Uterus (tissue), 4 donors: Measurements from ENCODE around the gene QRICH2. TPM values are rescaled to one million over a fixed set of nuclear protein-coding genes. Genes with fewer than 3 reads are reported as not detected.
"Not testable (repeated sequence)": the region's sequence is repeated elsewhere in the genome, so short reads cannot be mapped to it uniquely, and the experiment has no call there.

Experiments used
- DNase-seq, 2 donors: peaks; one replicate each; pipeline ENCODE4 v3.0.0-alpha.2; 2019 to 2020
- H3K27ac ChIP-seq, 2 donors: fragments of 200-600 bp; sonication (generic); 1 replicate in 1 of 2; 2 replicates in 1 of 2; pipeline ENCODE4 v1.5.1; 2016 to 2018
- H3K27me3 ChIP-seq, 2 donors: fragments of 200-600 bp; sonication (generic); one replicate each; pipeline ENCODE4 v1.5.1; 2018 to 2019; ENCODE audit warnings: control low read depth in 1 of 2
- H3K36me3 ChIP-seq, 2 donors: fragments of 200-600 bp; sonication (generic); one replicate each; pipeline ENCODE4 v1.5.1; 2019; ENCODE audit warnings: control low read depth in 1 of 2
- H3K4me1 ChIP-seq, 2 donors: fragments of 200-600 bp; sonication (generic); one replicate each; pipeline ENCODE4 v1.5.1; 2018 to 2019; ENCODE audit warnings: control low read depth in 1 of 2
- H3K4me3 ChIP-seq, 2 donors: fragments of 200-600 bp; sonication (generic); 1 replicate in 1 of 2; 2 replicates in 1 of 2; pipeline ENCODE4 v1.5.1; 2018 to 2019; ENCODE audit warnings: mild to moderate bottlenecking in 1 of 2
- H3K9me3 ChIP-seq, 2 donors: fragments of 200-600 bp; sonication (generic); one replicate each; pipeline ENCODE4 v1.5.1; 2019; ENCODE audit warnings: control low read depth in 1 of 2
- POLR2A ChIP-seq, 2 donors: fragments of 450-650 bp; IDR thresholded peaks; one replicate each; pipeline ENCODE4 v1.6.1; 2016; ENCODE audit warnings: antibody characterized with exemption in 2 of 2, mild to moderate bottlenecking in 1 of 2, moderate library complexity in 1 of 2
- intact Hi-C: fragments of 100-400 bp; cut with DNase I; formaldehyde crosslinking; loops from one replicate; pipeline ENCODE4 v1.15.1; 2023; ENCODE audit warnings: low total_unique reads
- total RNA-seq, 4 donors: library from RNA; depleted of rRNA in 3 of 4; stranded (reverse); fragments of >200 nt in 3 of 4; gene quantifications; one replicate each; pipeline versions ENCODE4 v1.1.0 to v1.2.4, GENCODE V29; 2014 to 2023
- TF ChIP-seq, protein P1 (sequence below), 4 experiments: fragments of 200-600 bp in 2 of 4; fragments of 450-650 bp in 2 of 4; sonication (generic) in 2 of 4; IDR thresholded peaks; one replicate each; pipeline ENCODE4 v1.5.1; 2016 to 2019; ENCODE audit warnings: antibody characterized with exemption in 4 of 4, mild to moderate bottlenecking in 2 of 4, moderate library complexity in 1 of 4
- donor health status: DM: yes; HTN: yes; CAD: no.

Gene QRICH2
- total RNA-seq, 4 donors from 2014 or later, result under 0.01 to 7.2 (median 4.4) TPM

- H3K27me3 ChIP-seq, result no peaks in the 10 kb centered on the region
- intact Hi-C loops, result no loop called here
- H3K4me3 ChIP-seq, result peak overlapping the region; percentile 60 to 85
- no peak for DNase-seq
- peak overlapping the region in 1 of 2 donors; percentile 70 for H3K27ac ChIP-seq
- H3K36me3 ChIP-seq, result no peaks in the 10 kb centered on the region
- no peaks in the 10 kb centered on the region for H3K9me3 ChIP-seq
- TF ChIP-seq POLR2A (IDR thresholded peaks at IDR 0.05), result no peak
- TF ChIP-seq, protein P1, sequence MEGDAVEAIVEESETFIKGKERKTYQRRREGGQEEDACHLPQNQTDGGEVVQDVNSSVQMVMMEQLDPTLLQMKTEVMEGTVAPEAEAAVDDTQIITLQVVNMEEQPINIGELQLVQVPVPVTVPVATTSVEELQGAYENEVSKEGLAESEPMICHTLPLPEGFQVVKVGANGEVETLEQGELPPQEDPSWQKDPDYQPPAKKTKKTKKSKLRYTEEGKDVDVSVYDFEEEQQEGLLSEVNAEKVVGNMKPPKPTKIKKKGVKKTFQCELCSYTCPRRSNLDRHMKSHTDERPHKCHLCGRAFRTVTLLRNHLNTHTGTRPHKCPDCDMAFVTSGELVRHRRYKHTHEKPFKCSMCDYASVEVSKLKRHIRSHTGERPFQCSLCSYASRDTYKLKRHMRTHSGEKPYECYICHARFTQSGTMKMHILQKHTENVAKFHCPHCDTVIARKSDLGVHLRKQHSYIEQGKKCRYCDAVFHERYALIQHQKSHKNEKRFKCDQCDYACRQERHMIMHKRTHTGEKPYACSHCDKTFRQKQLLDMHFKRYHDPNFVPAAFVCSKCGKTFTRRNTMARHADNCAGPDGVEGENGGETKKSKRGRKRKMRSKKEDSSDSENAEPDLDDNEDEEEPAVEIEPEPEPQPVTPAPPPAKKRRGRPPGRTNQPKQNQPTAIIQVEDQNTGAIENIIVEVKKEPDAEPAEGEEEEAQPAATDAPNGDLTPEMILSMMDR (IDR thresholded peaks at IDR 0.05), result no peak
- no peaks in the 10 kb centered on the region for H3K4me1 ChIP-seq
These were observed 46.2 kb upstream of the QRICH2 start for GRCh38 chr17:76354317-76354729.

GRCh38 chr17:76353599-76354316 lies 45.7 kb upstream of the QRICH2 start, which contains the start of gene PRPSAP1:
Gene PRPSAP1 (minus strand): TSS chr17:76353916. CDS start chr17:76353703, 213 bp downstream.
- TF ChIP-seq, protein P1 (IDR thresholded peaks at IDR 0.05), result peak; percentile 47 to 76 (median 60)
- TF ChIP-seq POLR2A (IDR thresholded peaks at IDR 0.05), result peak; percentile 51 to 77
- intact Hi-C loops, result no loop called here
- H3K4me1 ChIP-seq, result no peaks in the 10 kb centered on the region
- peak; percentile 79 to 83 for DNase-seq
- peak within 1 kb of the TSS; percentile 60 to 85 for H3K4me3 ChIP-seq
- no peaks in the 10 kb centered on the region for H3K9me3 ChIP-seq
- no peaks in the 10 kb centered on the region for H3K36me3 ChIP-seq
- peak within 1 kb of the TSS; percentile 70 to 88 for H3K27ac ChIP-seq
- no peaks in the 10 kb centered on the region for H3K27me3 ChIP-seq

GRCh38 chr17:76353004-76353598 lies 45.0 kb upstream of the QRICH2 start:
- TF ChIP-seq, protein P1 (IDR thresholded peaks at IDR 0.05), result no peak
- TF ChIP-seq POLR2A (IDR thresholded peaks at IDR 0.05), result no peak
- Histone ChIP-seq H3K9me3 (no peaks in the 10 kb centered on the region), H3K36me3 (no peaks in the 10 kb centered on the region), H3K4me1 (no peaks in the 10 kb centered on the region), H3K4me3 (peak overlapping the region; percentile 60 to 85), H3K27me3 (no peaks in the 10 kb centered on the region), H3K27ac (peak overlapping the region; percentile 70 to 88)
- no peak for DNase-seq
- intact Hi-C loops, result no loop called here

GRCh38 chr17:76351526-76352071 lies 43.5 kb upstream of the QRICH2 start:
- H3K36me3 ChIP-seq, result no peaks in the 10 kb centered on the region
- no peak overlapping the region for H3K27ac ChIP-seq
- TF ChIP-seq, protein P1 (IDR thresholded peaks at IDR 0.05), result no peak
- no peak for TF ChIP-seq POLR2A (IDR thresholded peaks at IDR 0.05)
- no peak overlapping the region for H3K4me3 ChIP-seq
- no peak for DNase-seq
- H3K9me3 ChIP-seq, result no peaks in the 10 kb centered on the region
- intact Hi-C loops, result no loop called here
- H3K27me3 ChIP-seq, result no peaks in the 10 kb centered on the region
- H3K4me1 ChIP-seq, result no peaks in the 10 kb centered on the region

- Histone ChIP-seq H3K9me3 (no peaks in the 10 kb centered on the region), H3K4me3 (no peak overlapping the region), H3K4me1 (no peaks in the 10 kb centered on the region), H3K27ac (no peak overlapping the region), H3K36me3 (no peaks in the 10 kb centered on the region), H3K27me3 (no peaks in the 10 kb centered on the region)
- no peak for DNase-seq
- TF ChIP-seq, protein P1 (IDR thresholded peaks at IDR 0.05), result no peak
- no peak for TF ChIP-seq POLR2A (IDR thresholded peaks at IDR 0.05)
- intact Hi-C loops, result no loop called here
These were observed 42.4 kb upstream of the QRICH2 start for GRCh38 chr17:76350463-76350862.

DNA sequence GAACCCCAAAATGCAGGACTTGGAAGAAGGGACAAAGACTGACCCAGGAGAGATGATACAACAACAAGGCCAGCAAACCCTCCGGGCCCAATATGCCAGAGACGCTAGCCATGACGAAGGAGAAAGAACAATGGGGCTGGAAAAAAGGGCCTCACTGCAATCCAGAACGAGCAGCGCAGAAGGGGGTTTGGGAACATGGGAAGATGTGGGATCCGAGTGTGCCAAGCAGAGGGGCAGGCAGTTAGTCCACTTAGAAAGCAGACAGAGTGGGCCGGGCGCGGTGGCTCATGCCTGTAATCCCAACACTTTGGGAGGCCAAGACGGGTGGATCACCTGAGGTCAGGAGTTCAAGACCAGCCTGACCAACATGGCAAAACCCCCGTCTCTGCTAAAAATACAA lies 38.9 kb upstream of the QRICH2 start:
- H3K9me3 ChIP-seq, H3K27me3 ChIP-seq, H3K4me1 ChIP-seq, DNase-seq, intact Hi-C loops, H3K36me3 ChIP-seq, H3K4me3 ChIP-seq, H3K27ac ChIP-seq: not testable (repeated sequence)
